Esophagus squamous epithelium (tissue), 4 donors: ENCODE data around the gene SLC11A2.

Experiments
- POLR2A ChIP-seq, 4 donors: fragments of 450-650 bp; IDR thresholded peaks; one replicate each; pipeline ENCODE4 v1.6.1; 2017; ENCODE audit warnings: antibody characterized with exemption in 4 of 4, mild to moderate bottlenecking in 4 of 4, moderate library complexity in 3 of 4
- TF ChIP-seq, protein P1 (sequence below), 6 experiments: fragments of 450-650 bp in 4 of 6; fragments of 200-600 bp in 2 of 6; sonication (generic) in 2 of 6; IDR thresholded peaks; one replicate each; pipeline ENCODE4 v1.5.1; 2016 to 2019; ENCODE audit warnings: antibody characterized with exemption in 6 of 6, mild to moderate bottlenecking in 4 of 6, moderate library complexity in 4 of 6

DNA sequence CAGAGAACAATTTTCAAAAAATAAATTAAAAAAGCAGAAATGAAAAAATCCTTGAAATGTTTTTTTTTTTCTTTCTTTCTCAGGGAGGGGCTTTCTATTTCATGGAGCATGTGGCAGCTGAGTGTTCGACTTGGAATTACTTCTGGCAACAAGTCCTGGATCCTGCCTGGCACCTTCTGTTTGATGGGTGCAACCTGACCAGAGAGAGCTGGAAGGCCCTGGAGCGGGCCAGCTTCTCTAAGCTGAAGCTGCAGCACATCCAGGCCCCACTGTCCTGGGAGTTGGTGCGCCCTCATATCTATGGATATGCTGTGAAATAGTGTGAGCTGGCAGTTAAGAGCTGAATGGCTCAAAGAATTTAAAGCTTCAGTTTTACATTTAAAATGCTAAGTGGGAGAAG, 96.4 kb downstream of the SLC11A2 start:
- TF ChIP-seq, protein P1, sequence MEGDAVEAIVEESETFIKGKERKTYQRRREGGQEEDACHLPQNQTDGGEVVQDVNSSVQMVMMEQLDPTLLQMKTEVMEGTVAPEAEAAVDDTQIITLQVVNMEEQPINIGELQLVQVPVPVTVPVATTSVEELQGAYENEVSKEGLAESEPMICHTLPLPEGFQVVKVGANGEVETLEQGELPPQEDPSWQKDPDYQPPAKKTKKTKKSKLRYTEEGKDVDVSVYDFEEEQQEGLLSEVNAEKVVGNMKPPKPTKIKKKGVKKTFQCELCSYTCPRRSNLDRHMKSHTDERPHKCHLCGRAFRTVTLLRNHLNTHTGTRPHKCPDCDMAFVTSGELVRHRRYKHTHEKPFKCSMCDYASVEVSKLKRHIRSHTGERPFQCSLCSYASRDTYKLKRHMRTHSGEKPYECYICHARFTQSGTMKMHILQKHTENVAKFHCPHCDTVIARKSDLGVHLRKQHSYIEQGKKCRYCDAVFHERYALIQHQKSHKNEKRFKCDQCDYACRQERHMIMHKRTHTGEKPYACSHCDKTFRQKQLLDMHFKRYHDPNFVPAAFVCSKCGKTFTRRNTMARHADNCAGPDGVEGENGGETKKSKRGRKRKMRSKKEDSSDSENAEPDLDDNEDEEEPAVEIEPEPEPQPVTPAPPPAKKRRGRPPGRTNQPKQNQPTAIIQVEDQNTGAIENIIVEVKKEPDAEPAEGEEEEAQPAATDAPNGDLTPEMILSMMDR (IDR thresholded peaks at IDR 0.05), result no peak
- no peak for TF ChIP-seq POLR2A (IDR thresholded peaks at IDR 0.05)
